ENCODE data around the gene C10orf71. TPM values are rescaled to one million over a fixed set of nuclear protein-coding genes. Genes with fewer than 3 reads are reported as not detected.

C10orf71 gene
- total RNA-seq, 1 experiment from 2014 or later = not detected

- no peak for DNase-seq (ENCODE audit: low read depth)
These were observed 8.4 kb upstream of the C10orf71 start for GRCh38 chr10:49290607-49291006.

- DNase-seq (ENCODE audit: low read depth) = no peak
These were observed 6.3 kb upstream of the C10orf71 start for GRCh38 chr10:49292565-49293207.

GRCh38 chr10:49293208-49293603 lies 5.8 kb upstream of the C10orf71 start:
- no peak for DNase-seq (ENCODE audit: low read depth)

GRCh38 chr10:49294731-49295130 lies 4.2 kb upstream of the C10orf71 start:
- DNase-seq (ENCODE audit: low read depth) = no peak

- DNase-seq (ENCODE audit: low read depth) = no peak
These were observed 3.7 kb upstream of the C10orf71 start for GRCh38 chr10:49295297-49295696.

GRCh38 chr10:49296382-49296781 lies 2.6 kb upstream of the C10orf71 start:
- no peak for DNase-seq (ENCODE audit: low read depth)

- DNase-seq (ENCODE audit: low read depth) = no peak
These were observed 2.1 kb upstream of the C10orf71 start for GRCh38 chr10:49296836-49297235.

GRCh38 chr10:49297818-49298670 lies 926 bp upstream of the C10orf71 start:
- DNase-seq (ENCODE audit: low read depth) = no peak

- peak; percentile 4 for DNase-seq (ENCODE audit: low read depth)
These were observed 343 bp upstream of the C10orf71 start for GRCh38 chr10:49298671-49298982.

- DNase-seq (ENCODE audit: low read depth) = no peak
These were observed 808 bp downstream of the C10orf71 start for GRCh38 chr10:49299816-49300139.

- DNase-seq (ENCODE audit: low read depth) = no peak
These were observed 1.4 kb downstream of the C10orf71 start for GRCh38 chr10:49300140-49300974.

- DNase-seq (ENCODE audit: low read depth) = no peak
These were observed 2.3 kb downstream of the C10orf71 start for GRCh38 chr10:49301302-49301701.

- no peak for DNase-seq (ENCODE audit: low read depth)
These were observed 3.1 kb downstream of the C10orf71 start for GRCh38 chr10:49302088-49302487.

GRCh38 chr10:49303711-49304110 lies 4.7 kb downstream of the C10orf71 start:
- DNase-seq (ENCODE audit: low read depth) = no peak

GRCh38 chr10:49304137-49304536 lies 5.2 kb downstream of the C10orf71 start:
- no peak for DNase-seq (ENCODE audit: low read depth)

- no peak for DNase-seq (ENCODE audit: low read depth)
These were observed 9.0 kb downstream of the C10orf71 start for GRCh38 chr10:49307921-49308320.

- DNase-seq (ENCODE audit: low read depth) = no peak
These were observed 9.9 kb downstream of the C10orf71 start for GRCh38 chr10:49308881-49309280.

- no peak for DNase-seq (ENCODE audit: low read depth)
These were observed 10.9 kb downstream of the C10orf71 start for GRCh38 chr10:49309691-49310411.

GRCh38 chr10:49310460-49310859 lies 11.5 kb downstream of the C10orf71 start:
- DNase-seq (ENCODE audit: low read depth) = no peak

- no peak for DNase-seq (ENCODE audit: low read depth)
These were observed 12.1 kb downstream of the C10orf71 start for GRCh38 chr10:49310901-49311554.

GRCh38 chr10:49311555-49312236 lies 12.7 kb downstream of the C10orf71 start:
- DNase-seq (ENCODE audit: low read depth) = no peak
